Left lobe of liver (tissue), 2 donors: ENCODE results near the gene MOSPD2. TPM values are rescaled to one million over a fixed set of nuclear protein-coding genes. Genes with fewer than 3 reads are reported as not detected.

Source experiments
- ATAC-seq: fragments of 200-7000 bp; cut with Tn5 transposase; one replicate; pipeline ENCODE4 v1.9.1; 2020; ENCODE audit warnings: mild to moderate bottlenecking, moderate library complexity
- DNase-seq: peaks from one replicate; pipeline ENCODE4 v3.0.0-alpha.2; 2020; ENCODE audit warnings: low spot score
- total RNA-seq: library from RNA; stranded (reverse); gene quantifications from one replicate; pipeline ENCODE4 v1.2.1, GENCODE V29; 2021
- donor health status: DM: no; HTN: no; CAD: no; lungs with moderate emphysema.
- donor health status: DM: no; HTN: yes; CAD: no.

Gene MOSPD2
- total RNA-seq, 1 donor from 2014 or later, result 4.2 TPM

DNA sequence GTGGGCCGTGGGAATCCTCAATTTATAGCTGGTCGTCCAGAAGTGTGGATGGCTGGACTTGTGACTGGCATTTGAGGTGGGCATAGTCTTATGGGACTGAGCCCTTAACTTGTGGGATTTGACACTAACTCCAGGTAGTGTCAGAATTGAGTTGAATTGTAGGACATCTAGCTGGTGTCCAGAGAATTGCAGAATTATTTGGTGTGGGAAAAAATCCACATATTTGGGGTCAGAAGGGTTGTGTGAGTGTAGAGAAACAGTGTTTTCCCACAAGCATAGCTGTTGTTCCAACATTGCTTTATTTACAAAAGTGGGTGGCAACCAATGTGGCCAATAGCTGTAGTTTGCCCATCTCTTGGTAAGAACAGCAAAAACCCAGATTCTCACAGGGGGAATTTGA is 91.3 kb downstream of the MOSPD2 start:
- DNase-seq (no peak), ATAC-seq (no peak)

Other genes with a start within 250 kb of the MOSPD2 start
- 0.13 TPM for gene FANCB, start 352 bp upstream of the MOSPD2 start, total RNA-seq